H9 (cell line): Measurements from ENCODE around the gene CPM. TPM values are rescaled to one million over a fixed set of nuclear protein-coding genes. Genes with fewer than 3 reads are reported as not detected.

Experiments
- DNase-seq: peaks from one replicate; pipeline ENCODE4 v3.0.0-alpha.2; 2017
- H2AFZ ChIP-seq: one replicate; pipeline ENCODE4 v1.6.1; 2013; ENCODE audit warnings: mild to moderate bottlenecking, low read length, control low read depth, moderate library complexity
- H2AK5ac ChIP-seq: 2 replicates; pipeline ENCODE4 v1.6.1; 2013; ENCODE audit warnings: low read length, control low read depth, mixed read lengths; ENCODE audit not compliant: insufficient read length
- H2BK120ac ChIP-seq: one replicate; pipeline ENCODE4 v1.6.1; 2013; ENCODE audit warnings: low read depth, mild to moderate bottlenecking, low read length, control low read depth, inconsistent platforms; ENCODE audit not compliant: poor library complexity, severe bottlenecking
- H2BK12ac ChIP-seq: 2 replicates; pipeline ENCODE4 v1.6.1; 2013; ENCODE audit warnings: low read length, control low read depth, mixed read lengths, low read depth; ENCODE audit not compliant: insufficient read length
- H2BK15ac ChIP-seq: 2 replicates; pipeline ENCODE4 v1.6.1; 2013; ENCODE audit warnings: low read depth, low read length, control low read depth
- H2BK20ac ChIP-seq: one replicate; pipeline ENCODE4 v1.6.1; 2013; ENCODE audit warnings: low read depth, mild to moderate bottlenecking, low read length, control low read depth, inconsistent platforms; ENCODE audit not compliant: poor library complexity, severe bottlenecking
- H2BK5ac ChIP-seq: 2 replicates; pipeline ENCODE4 v1.6.1; 2013; ENCODE audit warnings: low read length, control low read depth, mixed read lengths; ENCODE audit not compliant: insufficient read length
- H3K14ac ChIP-seq: 2 replicates; pipeline ENCODE4 v1.6.1; 2013; ENCODE audit warnings: low read length, control low read depth; ENCODE audit not compliant: insufficient read depth
- H3K18ac ChIP-seq: 2 replicates; pipeline ENCODE4 v1.6.1; 2013; ENCODE audit warnings: low read depth, mild to moderate bottlenecking, mixed read lengths, low read length, control low read depth; ENCODE audit not compliant: insufficient read length
- H3K23ac ChIP-seq: 2 replicates; pipeline ENCODE4 v1.6.1; 2013; ENCODE audit warnings: low read length, control low read depth, mixed read lengths, low read depth; ENCODE audit not compliant: insufficient read length
- H3K23me2 ChIP-seq: 2 replicates; pipeline ENCODE4 v1.6.1; 2013; ENCODE audit warnings: low read depth, mild to moderate bottlenecking, mixed read lengths, low read length, control low read depth; ENCODE audit not compliant: insufficient read length, poor library complexity, severe bottlenecking
- H3K27ac ChIP-seq: 2 replicates; pipeline ENCODE4 v1.5.1; 2013; ENCODE audit warnings: low read length, control low read depth, mixed read lengths, low read depth; ENCODE audit not compliant: insufficient read length
- H3K27me3 ChIP-seq: 2 replicates; pipeline ENCODE4 v1.6.1; 2013; ENCODE audit warnings: low read length, control low read depth, inconsistent platforms; ENCODE audit not compliant: insufficient read depth
- H3K4ac ChIP-seq: 2 replicates; pipeline ENCODE4 v1.6.1; 2013; ENCODE audit warnings: low read depth, mild to moderate bottlenecking, control low read depth, inconsistent platforms, low read length, moderate library complexity
- H3K4me1 ChIP-seq: 2 replicates; pipeline ENCODE4 v1.6.1; 2013; ENCODE audit warnings: low read length, control low read depth, inconsistent platforms; ENCODE audit not compliant: insufficient read depth
- H3K4me2 ChIP-seq: 2 replicates; pipeline ENCODE4 v1.6.1; 2013; ENCODE audit warnings: low read length, control low read depth, mixed read lengths; ENCODE audit not compliant: insufficient read length, insufficient read depth
- H3K56ac ChIP-seq: 2 replicates; pipeline ENCODE4 v1.6.1; 2013; ENCODE audit warnings: low read depth, mild to moderate bottlenecking, mixed read lengths, low read length, control low read depth; ENCODE audit not compliant: insufficient read length
- H3K79me1 ChIP-seq: 2 replicates; pipeline ENCODE4 v1.6.1; 2013; ENCODE audit warnings: low read depth, mild to moderate bottlenecking, moderate library complexity, low read length, control low read depth, inconsistent platforms; ENCODE audit not compliant: insufficient read depth, poor library complexity, severe bottlenecking
- H3K79me2 ChIP-seq: 2 replicates; pipeline ENCODE4 v1.6.1; 2013; ENCODE audit warnings: low read length, control low read depth, inconsistent platforms; ENCODE audit not compliant: insufficient read depth
- H3K9ac ChIP-seq: 2 replicates; pipeline ENCODE4 v1.6.1; 2013; ENCODE audit warnings: low read length, control low read depth, mixed read lengths; ENCODE audit not compliant: insufficient read length; ENCODE audit errors: extremely low read depth
- H3K9me3 ChIP-seq: one replicate; pipeline ENCODE4 v1.6.1; 2013; ENCODE audit warnings: low read depth, low read length, inconsistent platforms; ENCODE audit not compliant: control insufficient read depth
- H3T11ph ChIP-seq: one replicate; pipeline ENCODE4 v1.6.1; 2013; ENCODE audit warnings: mild to moderate bottlenecking, low read length, control low read depth, inconsistent platforms
- H4K20me1 ChIP-seq: one replicate; pipeline ENCODE4 v1.6.1; 2013; ENCODE audit not compliant: control insufficient read depth, insufficient read length, insufficient read depth
- H4K5ac ChIP-seq: 2 replicates; pipeline ENCODE4 v1.6.1; 2013; ENCODE audit warnings: low read depth, mild to moderate bottlenecking, mixed read lengths, low read length, control low read depth; ENCODE audit not compliant: insufficient read length
- H4K8ac ChIP-seq: replicated peaks from 2 replicates; pipeline ENCODE4 v1.6.1; 2013; ENCODE audit warnings: low read length, control low read depth, mixed read lengths, low read depth; ENCODE audit not compliant: insufficient read length
- H4K91ac ChIP-seq: 2 replicates; pipeline ENCODE4 v1.6.1; 2013; ENCODE audit warnings: low read depth, mild to moderate bottlenecking, moderate library complexity, mixed read lengths, low read length, control low read depth; ENCODE audit not compliant: insufficient read length
- H3K27ac Mint-ChIP-seq, 3 experiments: 2 replicates in 2 of 3; 3 replicates in 1 of 3; pipeline ENCODE4 v1.8.0; 2020 to 2021; ENCODE audit warnings: mixed read lengths in 3 of 3, mild to moderate bottlenecking in 1 of 3, moderate library complexity in 1 of 3
- H3K27me3 Mint-ChIP-seq: 2 replicates; pipeline ENCODE4 v1.8.0; 2021; ENCODE audit warnings: low read depth, mild to moderate bottlenecking, moderate library complexity, mixed read lengths
- H3K36me3 Mint-ChIP-seq, 3 experiments: 2 replicates in 2 of 3; 3 replicates in 1 of 3; pipeline ENCODE4 v1.8.0; 2020 to 2021; ENCODE audit warnings: low read depth in 3 of 3, mixed read lengths in 3 of 3; ENCODE audit not compliant: insufficient read depth in 1 of 3
- H3K4me1 Mint-ChIP-seq, 2 experiments: 2 replicates each; pipeline ENCODE4 v1.8.0; 2020; ENCODE audit warnings: mixed read lengths in 2 of 2
- H3K4me3 Mint-ChIP-seq, 2 experiments: 2 replicates in 1 of 2; 3 replicates in 1 of 2; pipeline ENCODE4 v1.8.0; 2020 to 2021; ENCODE audit warnings: mild to moderate bottlenecking in 2 of 2, mixed read lengths in 2 of 2, moderate library complexity in 1 of 2
- H3K9me3 Mint-ChIP-seq, 2 experiments: 2 replicates in 1 of 2; 3 replicates in 1 of 2; pipeline ENCODE4 v1.8.0; 2020; ENCODE audit warnings: mild to moderate bottlenecking in 2 of 2, mixed read lengths in 2 of 2, moderate library complexity in 1 of 2
- WGBS: extraction: QIAGEN DNeasy Blood & Tissue Kit; methylation state at CpG from one replicate; pipeline ENCODE4 v1.1.7; 2013; ENCODE audit warnings: missing lambda C conversion rate, low lambda C conversion rate, mixed read lengths; ENCODE audit not compliant: insufficient read length; ENCODE audit errors: extremely low coverage; 5-methylcytosine and 5-hydroxymethylcytosine counted together
- total RNA-seq: library from RNA; stranded (reverse); gene quantifications from 2 replicates; pipeline ENCODE4 v1.2.1, GENCODE V29; 2021
- TF ChIP-seq, protein P1 (sequence below): fragments of 200-600 bp; sonication (generic); conservative IDR thresholded peaks from 3 replicates; pipeline ENCODE4 v1.8.0; 2021; ENCODE audit warnings: antibody characterized with exemption, mild to moderate bottlenecking

The CPM gene
- total RNA-seq, 1 experiment from 2014 or later, result 1.2 TPM

DNA sequence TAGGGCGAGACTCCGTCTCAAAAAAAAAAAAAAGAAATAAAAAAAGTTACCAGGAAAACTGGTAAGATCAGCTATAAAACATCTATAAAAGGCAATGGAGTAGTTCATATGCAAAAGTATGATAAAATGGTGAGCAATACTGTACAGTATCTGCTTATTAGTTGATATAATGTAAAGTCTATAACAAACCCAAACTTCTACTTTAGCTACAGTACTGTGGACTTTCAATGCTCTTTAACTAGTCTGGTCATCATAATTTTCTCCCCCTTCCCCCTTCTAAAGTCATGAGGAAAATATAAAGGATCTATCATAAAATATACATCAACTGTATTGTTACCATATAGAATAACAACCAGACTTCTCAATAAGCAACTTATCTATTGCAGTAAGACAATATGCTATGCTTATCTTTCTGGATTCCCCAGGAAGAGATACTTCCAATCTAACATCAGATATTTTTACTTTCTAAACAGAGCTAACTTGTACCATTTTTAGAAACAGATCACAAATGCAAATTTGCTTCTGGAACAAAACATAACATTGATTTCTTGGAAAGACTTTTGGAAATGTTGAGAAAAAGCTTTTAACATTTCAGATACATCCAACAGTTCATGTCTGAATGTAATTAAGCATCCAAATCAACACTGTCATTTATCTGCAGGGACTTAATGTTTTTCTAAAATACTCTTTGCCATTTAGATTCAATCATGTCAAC lies 81.2 kb downstream of the CPM start:
- Histone ChIP-seq H3T11ph (no peak overlapping the region), H2AK5ac (no peak overlapping the region), H2BK12ac (no peak overlapping the region), H3K14ac (no peak overlapping the region), H3K79me1 (no peaks in the 10 kb centered on the region), H2BK120ac (no peak overlapping the region), H3K4me2 (no peak overlapping the region), H3K79me2 (no peaks in the 10 kb centered on the region), H3K23ac (no peak overlapping the region), H2BK15ac (no peak overlapping the region), H3K27me3 (no peaks in the 10 kb centered on the region), H3K18ac (no peak overlapping the region), H4K5ac (no peak overlapping the region), H4K20me1 (no peaks in the 10 kb centered on the region), H2AFZ (no peak overlapping the region), H2BK5ac (no peak overlapping the region), H3K9me3 (no peaks in the 10 kb centered on the region), H4K91ac (no peak overlapping the region), H3K56ac (no peak overlapping the region), H3K4me1 (no peaks in the 10 kb centered on the region), H3K27ac (no peak overlapping the region), H4K8ac (no peak overlapping the region), H3K4ac (no peak overlapping the region), H3K9ac (no peak overlapping the region), H2BK20ac (no peak overlapping the region), H3K23me2 (no peaks in the 10 kb centered on the region)
- no peak overlapping the region for H3K4me3 Mint-ChIP-seq
- no CpG with 5 or more reads among the region's 2 CpGs for WGBS
- DNase-seq, result no peak
- H3K27me3 Mint-ChIP-seq, result peaks cover 4% of the 10 kb centered on the region; the same call in 1 of the 2 replicates
- no peak overlapping the region for H3K27ac Mint-ChIP-seq
- no peaks in the 10 kb centered on the region for H3K36me3 Mint-ChIP-seq
- no peaks in the 10 kb centered on the region for H3K4me1 Mint-ChIP-seq
- TF ChIP-seq, protein P1, sequence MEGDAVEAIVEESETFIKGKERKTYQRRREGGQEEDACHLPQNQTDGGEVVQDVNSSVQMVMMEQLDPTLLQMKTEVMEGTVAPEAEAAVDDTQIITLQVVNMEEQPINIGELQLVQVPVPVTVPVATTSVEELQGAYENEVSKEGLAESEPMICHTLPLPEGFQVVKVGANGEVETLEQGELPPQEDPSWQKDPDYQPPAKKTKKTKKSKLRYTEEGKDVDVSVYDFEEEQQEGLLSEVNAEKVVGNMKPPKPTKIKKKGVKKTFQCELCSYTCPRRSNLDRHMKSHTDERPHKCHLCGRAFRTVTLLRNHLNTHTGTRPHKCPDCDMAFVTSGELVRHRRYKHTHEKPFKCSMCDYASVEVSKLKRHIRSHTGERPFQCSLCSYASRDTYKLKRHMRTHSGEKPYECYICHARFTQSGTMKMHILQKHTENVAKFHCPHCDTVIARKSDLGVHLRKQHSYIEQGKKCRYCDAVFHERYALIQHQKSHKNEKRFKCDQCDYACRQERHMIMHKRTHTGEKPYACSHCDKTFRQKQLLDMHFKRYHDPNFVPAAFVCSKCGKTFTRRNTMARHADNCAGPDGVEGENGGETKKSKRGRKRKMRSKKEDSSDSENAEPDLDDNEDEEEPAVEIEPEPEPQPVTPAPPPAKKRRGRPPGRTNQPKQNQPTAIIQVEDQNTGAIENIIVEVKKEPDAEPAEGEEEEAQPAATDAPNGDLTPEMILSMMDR, result no peak
- H3K9me3 Mint-ChIP-seq, result no peaks in the 10 kb centered on the region
